Middle frontal gyrus (tissue), 1 donor: ENCODE measurements around the gene SNHG17.
"Not testable (repeated sequence)": the region's sequence is repeated elsewhere in the genome, so short reads cannot be mapped to it uniquely, and the experiment has no call there.

ENCODE experiments used
- DNase-seq: peaks from one replicate; pipeline ENCODE4 v3.0.0-alpha.2; 2015; ENCODE audit warnings: low spot score; ENCODE audit errors: extremely low spot score

The SNHG17 gene

DNA sequence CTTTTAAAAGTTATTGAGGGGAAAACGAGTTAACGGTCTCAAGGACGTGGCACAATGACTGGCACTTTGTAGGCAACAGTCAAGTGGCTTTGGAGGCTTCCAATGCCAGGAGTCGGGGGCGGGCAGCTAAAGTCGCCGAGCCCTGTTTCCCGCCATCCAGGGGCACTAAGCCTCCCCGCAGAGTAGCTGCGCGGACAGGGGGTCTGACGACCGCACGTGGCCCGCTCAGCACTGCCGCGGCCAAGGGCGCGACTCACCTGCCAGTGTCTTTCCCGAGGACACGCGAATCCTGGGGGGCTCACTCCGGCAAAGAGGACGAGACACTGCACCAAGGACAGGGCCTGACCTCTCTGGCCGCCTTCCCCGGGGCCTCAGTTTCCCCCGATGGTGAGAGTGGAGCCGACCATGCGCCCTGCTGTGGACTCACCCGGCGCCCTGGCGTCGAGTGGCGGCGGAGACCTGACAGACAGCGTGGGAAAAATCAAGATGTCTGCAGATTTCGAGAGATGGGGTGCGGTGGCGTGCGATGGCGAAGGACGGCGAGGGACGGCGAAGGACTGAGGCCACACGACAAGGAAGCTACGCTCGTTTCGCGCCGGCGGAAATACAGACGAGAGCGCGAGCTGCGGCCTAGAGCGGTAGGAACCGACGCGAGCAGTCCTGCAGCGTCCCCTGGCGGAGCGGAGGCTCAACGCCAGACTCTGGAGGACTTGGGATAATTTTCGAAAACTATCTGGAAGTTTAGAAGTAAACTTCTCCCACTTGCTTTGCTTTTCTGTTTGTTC lies at the start of gene SNHG17:
Gene SNHG17 (minus strand): TSS at position 559 of the 785 bp plus-strand sequence.
- peak; percentile 80 for DNase-seq

- no peak for DNase-seq
Observed at GRCh38 chr20:38479596-38479995, 44.5 kb upstream of the SNHG17 start.

DNA sequence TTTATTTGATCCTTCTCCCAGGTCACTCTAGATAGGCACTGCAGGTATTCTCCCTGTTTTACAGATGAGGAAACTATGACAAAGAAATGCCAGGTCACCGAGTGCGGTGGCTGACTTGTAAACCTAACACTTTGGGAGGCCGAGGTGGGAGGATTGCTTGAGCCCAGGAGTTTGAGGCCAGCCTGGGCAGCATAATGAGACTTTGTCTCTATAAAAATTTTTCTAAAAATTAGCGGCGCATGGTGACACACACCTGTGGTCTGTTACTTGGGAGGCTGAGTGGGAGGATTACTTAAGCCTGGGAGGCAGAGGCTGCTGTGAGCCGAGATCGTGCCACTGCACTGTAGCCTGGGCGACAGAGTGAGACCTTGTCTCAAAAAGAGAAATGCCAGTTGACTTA lies 42.6 kb upstream of the SNHG17 start:
- DNase-seq = no peak

DNA sequence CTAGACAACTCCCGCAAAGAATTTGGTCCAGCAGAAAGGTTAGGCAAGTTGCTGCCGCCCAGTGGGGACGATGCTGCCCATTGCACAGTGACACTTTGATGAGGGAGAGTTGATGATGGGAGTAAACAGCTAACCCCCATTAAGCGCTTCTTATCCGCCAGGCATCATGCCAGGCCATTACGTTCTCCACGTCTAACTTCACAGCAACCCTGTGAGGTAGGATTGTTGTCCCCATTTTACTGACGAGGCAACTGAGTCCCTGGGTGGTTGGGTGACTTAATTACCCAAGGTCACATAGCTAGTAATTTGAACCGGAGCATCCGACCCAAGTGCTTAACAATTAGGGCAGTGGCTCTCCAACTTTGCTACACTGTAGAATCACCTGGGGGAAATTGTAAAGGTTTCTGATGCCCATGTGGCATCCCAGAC lies 38.3 kb upstream of the SNHG17 start:
- no peak for DNase-seq

DNA sequence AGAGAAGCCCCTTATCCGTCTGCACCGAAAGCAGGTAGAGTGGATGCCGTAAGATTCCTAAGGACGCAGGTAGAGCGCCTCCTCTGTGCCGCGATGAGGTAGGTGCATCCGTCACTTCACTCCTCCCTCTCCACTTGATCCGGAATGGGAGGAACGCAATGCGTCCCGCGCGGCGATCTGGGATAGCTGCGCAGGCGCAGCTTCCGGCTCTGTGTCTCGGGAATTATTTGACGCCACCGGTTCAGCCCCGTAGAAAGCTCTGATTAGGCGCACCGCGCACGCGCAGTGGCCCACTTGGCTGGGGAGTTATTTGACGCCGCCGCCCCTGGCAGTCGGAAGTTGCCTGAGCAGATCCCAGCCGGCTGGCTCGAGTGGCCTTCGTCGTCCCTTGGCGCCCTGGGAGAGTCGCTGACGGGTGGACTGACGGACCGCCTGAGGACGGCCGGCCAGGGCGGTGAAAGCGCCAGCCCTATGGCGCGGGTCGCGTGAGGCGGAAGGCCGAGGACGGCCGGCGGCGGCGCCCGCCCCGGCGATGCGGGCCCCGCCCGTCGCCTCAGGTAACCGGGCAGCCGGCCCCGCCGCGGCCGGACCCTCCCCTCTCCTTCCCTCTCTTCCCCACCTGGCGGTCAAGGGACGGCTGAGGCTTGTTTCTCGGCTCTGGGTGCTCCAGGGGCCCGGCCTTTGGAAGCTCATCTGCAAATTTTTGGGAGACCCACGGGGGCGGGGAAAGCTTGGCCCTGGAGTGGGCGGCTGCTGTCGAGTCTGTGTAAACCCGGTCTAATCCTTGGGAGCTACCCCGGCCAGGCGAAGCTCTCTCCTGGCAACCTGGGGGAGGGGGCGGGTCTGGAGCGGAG lies 37.6 kb upstream of the SNHG17 start, which contains the start of gene RALGAPB:
Gene RALGAPB (plus strand): TSS at position 331 of the 854 bp plus-strand sequence. CDS start 15,590 bp downstream, outside the sequence.
- DNase-seq = peak; percentile 96

DNA sequence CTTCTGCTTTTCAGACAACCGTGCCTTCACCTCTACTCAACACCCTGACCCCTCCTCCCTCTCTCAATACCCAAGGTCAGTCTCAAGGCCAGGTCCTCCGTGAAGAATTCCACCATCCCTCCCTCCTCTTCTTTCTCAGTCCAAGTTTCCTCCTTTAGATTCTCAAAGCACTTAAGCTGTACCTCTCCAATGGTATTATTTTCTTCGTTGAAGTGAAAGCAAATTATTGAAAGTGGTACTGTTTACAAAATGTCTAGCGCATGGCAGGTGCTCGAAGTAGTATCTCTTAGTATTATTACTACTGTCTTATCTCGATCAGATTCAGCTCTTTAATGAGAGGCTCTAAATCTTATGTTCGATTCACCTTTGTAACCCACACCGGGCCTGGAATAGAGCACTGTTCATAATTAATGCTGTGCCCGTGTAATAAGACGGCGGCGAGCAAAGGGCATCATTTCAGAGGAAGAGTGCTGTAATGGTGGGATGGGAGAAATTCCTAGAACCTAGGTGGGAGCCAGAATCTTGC lies 36.9 kb upstream of the SNHG17 start:
- DNase-seq = no peak

GRCh38 chr20:38471245-38471644 lies 36.1 kb upstream of the SNHG17 start:
- DNase-seq = no peak

- no peak for DNase-seq
Observed at GRCh38 chr20:38466983-38467382, 31.9 kb upstream of the SNHG17 start.

DNA sequence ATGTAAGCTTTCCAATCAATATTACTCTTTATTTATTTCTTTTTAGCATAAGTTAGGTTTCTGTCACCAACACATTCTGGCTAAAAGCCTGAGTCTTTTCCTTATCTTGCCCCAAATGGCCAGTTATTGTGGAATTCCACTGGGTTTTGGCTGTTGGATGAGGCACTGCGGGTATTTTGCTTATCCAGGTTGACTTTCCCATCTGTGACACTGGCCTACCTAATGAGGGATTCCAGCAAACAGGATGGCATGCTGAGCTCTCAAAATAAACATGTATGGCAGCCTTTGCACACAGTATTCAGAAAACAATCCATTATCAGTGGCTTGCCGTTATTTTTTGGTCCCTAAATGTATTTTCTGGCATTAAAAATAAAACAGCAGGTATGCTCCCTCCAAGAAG lies 31.0 kb upstream of the SNHG17 start:
- DNase-seq = no peak

- DNase-seq = not testable (repeated sequence)
Observed at GRCh38 chr20:38461569-38461968, 26.4 kb upstream of the SNHG17 start.

DNA sequence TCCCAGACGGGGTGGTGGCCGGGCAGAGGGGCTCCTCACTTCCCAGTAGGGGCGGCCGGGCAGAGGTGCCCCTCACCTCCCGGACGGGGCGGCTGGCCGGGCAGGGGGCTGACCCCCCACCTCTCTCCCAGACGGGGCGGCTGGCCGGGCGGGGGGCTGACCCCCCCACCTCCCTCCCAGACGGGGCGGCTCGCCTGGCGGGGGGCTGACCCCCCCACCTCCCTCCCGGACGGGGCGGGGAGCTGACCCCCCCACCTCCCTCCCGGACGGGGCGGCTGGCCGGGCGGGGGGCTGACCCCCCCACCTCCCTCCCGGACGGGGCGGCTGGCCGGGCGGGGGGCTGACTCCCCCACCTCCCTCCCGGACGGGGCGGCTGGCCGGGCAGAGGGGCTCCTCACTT lies 26.0 kb upstream of the SNHG17 start:
- DNase-seq = not testable (repeated sequence)

DNA sequence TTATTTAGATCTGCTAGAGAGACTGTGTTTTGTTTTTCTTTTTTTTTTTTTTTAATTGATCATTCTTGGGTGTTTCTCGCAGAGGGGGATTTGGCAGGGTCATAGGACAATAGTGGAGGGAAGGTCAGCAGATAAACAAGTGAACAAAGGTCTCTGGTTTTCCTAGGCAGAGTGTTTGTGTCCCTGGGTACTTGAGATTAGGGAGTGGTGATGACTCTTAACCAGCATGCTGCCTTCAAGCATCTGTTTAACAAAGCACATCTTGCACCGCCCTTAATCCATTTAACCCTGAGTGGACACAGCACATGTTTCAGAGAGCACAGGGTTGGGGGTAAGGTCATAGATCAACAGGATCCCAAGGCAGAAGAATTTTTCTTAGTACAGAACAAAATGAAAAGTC lies 25.5 kb upstream of the SNHG17 start:
- not testable (repeated sequence) for DNase-seq

- no peak for DNase-seq
Observed at GRCh38 chr20:38460040-38460623, 25.0 kb upstream of the SNHG17 start.

DNA sequence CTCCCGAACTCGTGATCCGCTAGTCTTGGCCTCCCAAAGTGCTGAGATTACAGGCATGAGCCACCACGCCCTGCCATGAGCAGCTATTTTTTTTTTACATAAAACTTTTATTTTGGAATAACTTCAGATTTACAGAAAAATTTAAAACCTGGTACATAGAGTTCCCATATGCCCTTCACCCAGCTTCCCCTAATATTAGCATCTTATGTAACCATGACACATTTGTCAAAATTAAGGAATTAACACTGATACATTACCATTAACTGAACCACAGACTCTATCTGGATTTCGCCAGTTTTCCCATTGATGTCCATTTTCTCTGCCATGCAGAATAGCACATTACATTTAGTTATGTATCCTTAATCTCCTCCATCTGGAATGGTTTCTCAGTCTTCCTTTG lies 23.2 kb upstream of the SNHG17 start:
- no peak for DNase-seq

DNA sequence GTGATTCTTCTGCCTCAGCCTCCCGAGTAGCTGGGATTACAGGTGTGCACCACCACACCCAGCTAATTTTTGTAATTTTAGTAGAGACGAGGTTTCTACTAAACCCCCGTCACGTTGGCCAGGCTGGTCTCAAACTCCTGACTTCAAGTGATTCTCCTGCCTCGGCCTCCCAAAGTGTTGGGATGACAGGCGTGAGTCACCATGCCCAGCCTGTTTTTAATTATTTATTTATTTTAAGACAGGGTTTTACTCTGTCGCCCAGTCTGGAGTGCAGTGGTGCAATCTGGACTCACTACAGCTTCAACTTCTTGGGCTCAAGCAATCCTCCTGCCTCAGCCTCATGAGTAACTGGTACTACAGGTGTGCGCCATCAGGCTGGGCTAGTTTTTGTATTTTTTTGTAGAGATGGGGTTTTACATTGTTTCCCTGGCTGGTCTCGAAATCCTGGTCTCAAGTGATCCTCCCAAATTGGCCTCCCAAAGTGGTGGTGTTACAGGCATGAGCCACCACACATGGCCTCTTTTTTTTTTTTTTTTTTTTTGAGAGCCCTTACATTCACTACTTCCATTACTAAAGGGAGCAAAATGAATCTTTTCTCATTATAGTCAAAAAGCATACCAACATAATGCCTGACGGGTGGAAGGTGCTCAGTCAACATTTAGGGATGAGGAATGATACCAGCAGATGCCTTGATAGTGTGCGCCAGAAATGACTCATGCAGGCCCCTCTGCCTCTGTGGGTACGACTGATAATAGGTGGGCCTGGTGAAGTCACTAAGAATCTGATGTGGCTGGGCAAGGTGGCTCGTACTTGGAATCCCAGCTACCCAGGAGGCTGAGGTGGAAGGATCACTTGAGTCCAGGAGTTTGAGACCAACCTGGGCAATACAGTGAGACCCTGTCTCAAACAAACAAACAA lies 19.7 kb upstream of the SNHG17 start:
- DNase-seq = no peak

DNA sequence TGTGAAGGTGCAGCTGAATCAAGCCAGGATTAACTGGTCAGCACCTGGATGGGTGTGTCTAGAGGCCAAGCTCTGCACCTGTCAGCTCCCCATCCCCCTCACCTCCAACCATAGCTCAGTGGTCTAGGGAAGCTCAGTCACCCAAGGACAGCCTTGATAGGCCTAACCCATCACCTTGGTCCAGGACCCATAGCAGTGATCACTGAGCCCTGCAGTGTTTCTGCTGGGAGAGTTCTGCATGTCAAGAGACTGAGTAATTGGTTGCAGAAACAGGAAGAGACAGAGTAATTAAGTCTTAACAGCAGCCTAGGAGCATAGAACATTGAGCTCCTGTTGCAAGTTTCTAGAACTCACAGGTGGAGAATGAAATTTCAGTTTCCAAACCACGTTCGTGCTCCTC lies 18.8 kb upstream of the SNHG17 start:
- no peak for DNase-seq

DNA sequence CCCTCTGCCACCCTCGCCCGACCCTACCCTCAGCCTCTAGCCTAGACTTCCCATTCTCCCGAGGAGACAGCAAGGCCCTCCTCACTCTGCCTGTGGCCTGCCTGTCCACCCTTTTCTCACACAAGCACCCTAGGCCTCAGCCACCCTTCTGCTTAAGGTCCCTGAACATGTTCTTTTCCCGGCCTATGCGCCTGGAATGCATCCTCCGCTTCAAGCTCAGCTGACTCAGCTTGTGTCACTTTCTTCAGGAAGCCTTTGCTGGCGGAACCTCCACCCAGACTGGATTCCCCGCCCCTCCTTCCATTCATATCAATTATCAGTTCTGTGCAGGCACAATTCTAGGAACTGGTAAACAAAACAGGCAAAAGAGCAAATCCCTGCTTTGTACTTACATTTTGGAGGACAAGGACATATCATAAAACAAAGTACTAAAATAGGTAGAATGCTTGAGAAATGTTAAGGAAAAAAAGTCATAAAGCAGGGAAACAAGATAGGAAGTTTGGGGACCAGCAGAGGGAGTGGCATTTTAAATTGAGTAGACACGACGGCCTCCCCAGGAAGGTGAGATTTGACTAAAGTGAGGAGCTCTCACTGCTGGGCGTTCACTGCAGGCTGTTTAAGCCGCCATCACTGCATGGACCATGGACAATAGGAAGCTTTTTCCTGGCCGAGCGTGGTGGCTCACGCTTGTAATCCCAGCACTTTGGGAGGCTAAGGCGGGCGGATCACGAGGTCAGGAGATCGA lies 17.9 kb upstream of the SNHG17 start:
- no peak for DNase-seq

DNA sequence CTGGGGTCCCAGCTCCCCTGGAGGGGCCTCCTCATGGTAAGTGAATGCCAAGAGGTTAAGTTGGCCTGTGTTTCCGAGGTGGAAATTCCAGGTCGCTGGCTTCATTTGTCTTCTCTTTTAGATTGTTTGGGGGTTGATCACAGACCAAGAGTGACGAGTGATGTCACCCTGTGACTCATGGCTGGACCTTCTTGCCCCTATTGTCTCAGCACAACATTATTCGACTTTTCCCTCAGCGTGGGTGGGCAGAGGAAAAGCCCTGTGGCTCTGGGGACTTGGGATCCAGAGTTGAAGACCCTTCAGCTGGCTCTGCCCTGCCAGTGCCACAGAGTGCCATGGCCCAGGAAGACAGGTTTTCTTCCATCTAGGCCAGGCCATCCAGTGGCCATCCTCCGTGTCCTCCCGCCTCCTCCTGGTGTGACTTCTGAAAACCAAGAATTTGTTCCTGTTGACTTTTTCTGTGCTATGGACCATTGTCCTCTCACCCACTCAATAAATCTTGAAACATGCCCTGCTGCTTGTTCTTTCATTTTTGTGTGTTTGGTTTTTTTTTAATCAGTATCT lies 15.4 kb upstream of the SNHG17 start:
- no peak for DNase-seq

DNA sequence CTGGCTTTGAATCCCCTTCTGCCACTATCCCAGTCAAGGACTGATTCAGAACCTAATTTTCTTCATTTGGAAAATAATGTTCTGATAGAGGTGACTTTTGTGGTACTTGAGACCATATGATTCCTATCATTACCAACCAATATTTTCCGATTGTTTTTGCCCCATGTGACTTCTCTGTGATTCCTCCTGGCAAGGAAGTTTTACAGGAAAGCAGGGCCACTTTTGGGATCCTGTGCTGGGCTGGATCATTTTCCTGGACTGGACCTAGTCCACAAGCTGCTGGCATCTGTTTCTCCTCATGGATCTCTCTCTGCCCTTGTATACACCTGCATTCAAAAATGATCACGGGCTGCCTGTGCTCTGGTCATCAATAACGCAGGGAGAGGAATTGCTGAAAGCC lies 13.9 kb upstream of the SNHG17 start:
- no peak for DNase-seq
